RPMI7951 (cell line): ENCODE results near the gene PRR15L. TPM values are rescaled to one million over a fixed set of nuclear protein-coding genes. Genes with fewer than 3 reads are reported as not detected.
A peak's percentile ranks its signal among the peaks of the same experiment; 100 is the strongest.
"Not testable (repeated sequence)": the region's sequence is repeated elsewhere in the genome, so short reads cannot be mapped to it uniquely, and the experiment has no call there.

Experiments used
- DNase-seq: peaks from one replicate; pipeline ENCODE4 v3.0.0-alpha.2; 2012; ENCODE audit warnings: low read depth
- total RNA-seq: library from RNA; depleted of rRNA; stranded (reverse); fragments of >200 nt; shearing (Covaris generic); gene quantifications from 2 replicates; pipeline ENCODE4 v1.2.3, GENCODE V29; 2014

Gene PRR15L
- total RNA-seq, 1 experiment from 2014 or later: not detected

GRCh38 chr17:47935468-47935867 is 22.2 kb downstream of the PRR15L start:
- not testable (repeated sequence) for DNase-seq

- DNase-seq: peak; percentile 55
Observed at GRCh38 chr17:47934856-47935255, 22.8 kb downstream of the PRR15L start.

DNA sequence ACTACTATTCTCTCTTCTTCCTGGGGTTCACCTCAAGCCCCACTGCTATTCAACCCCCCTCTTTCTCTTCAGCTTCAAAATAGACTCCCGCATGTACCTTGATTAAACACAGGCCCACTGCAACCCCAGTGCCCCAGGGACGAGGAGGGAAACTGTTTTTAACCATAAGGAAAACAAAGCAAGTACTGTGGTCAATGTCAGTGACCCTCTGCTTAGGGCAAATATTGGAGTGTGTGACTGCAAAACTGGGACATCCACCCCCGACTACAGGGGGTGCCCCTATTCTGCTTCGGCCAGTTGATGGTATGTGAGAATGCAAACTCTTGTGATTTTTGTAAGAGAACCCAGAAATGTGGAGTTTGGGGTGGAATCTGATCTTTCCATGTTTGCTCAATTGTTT is 25.8 kb downstream of the PRR15L start:
- no peak for DNase-seq

- DNase-seq: no peak
Observed at GRCh38 chr17:47929218-47930000, 28.3 kb downstream of the PRR15L start.

GRCh38 chr17:47928415-47928814 is 29.3 kb downstream of the PRR15L start:
- no peak for DNase-seq

- DNase-seq: no peak
Observed at GRCh38 chr17:47927821-47928400, 29.8 kb downstream of the PRR15L start.

DNA sequence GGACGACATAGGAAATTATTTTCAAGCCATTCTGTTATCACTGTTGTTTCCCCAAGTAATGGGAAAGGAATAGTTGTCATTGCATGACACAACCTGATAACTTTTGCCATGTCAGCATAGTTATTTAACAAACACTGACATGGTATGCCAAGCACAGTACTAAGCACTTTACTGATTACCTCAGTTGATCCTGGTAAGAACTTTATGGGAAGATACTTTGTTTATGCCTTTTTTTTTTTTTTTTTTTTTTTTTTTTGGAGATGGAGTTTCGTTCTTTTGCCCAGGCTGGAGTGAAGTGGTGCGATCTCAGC is 32.0 kb downstream of the PRR15L start:
- DNase-seq: no peak

DNA sequence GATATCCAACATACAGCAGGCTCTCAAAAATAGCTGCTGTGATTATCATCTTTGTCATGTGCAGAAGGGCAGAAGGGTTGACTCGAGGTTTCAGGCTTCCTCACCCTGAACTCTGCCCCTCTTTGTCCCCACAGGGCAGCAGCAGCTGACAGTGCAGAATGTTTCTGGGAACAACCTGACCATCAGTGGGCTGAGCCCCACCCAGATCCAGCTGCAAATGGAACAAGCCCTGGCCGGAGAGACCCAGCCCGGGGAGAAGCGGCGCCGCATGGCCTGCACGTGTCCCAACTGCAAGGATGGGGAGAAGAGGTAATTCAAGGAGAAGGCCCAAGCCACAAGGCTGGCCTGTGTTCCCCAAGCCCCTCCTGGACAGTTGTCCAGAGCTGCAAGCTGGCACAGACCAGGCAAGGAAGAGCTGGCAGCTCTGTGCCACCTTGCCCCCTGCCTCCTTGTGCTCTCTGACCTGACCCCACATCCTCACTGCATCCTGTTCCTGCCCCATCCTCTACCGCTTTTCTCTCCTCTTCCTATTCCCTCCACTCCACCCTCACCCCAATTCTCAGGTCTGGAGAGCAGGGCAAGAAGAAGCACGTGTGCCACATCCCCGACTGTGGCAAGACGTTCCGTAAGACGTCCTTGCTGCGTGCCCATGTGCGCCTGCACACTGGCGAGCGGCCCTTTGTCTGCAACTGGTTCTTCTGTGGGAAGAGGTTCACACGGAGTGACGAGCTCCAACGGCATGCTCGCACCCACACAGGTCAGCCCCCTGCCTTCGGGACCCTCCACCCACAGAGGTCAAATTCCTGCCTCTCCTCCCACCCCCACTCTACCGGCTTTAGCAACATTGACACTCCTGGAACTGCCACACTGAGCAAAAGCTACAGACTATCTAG is 32.7 kb downstream of the PRR15L start:
- no peak for DNase-seq

DNA sequence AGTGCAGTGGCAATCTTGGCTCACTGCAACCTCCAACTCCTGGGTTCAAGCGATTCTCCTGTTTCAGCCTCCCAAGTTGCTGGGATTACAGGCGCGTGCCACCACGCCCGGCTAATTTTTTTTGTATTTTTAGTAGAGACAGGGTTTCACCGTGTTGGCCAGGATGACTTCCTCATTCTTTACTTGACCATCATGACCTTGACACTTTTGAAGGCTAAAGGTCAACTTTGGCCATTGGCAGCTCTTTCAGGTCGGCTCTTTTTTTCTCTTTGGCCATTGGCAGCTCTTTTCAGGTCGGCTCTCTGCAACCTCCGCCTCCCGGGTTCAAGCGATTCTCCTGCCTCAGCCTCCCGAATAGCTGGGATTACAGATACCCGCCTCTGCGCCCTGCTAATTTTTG is 37.8 kb downstream of the PRR15L start:
- not testable (repeated sequence) for DNase-seq

GRCh38 chr17:47918991-47919390 is 38.7 kb downstream of the PRR15L start:
- no peak for DNase-seq

- no peak for DNase-seq
Observed at GRCh38 chr17:47918006-47918405, 39.7 kb downstream of the PRR15L start.

DNA sequence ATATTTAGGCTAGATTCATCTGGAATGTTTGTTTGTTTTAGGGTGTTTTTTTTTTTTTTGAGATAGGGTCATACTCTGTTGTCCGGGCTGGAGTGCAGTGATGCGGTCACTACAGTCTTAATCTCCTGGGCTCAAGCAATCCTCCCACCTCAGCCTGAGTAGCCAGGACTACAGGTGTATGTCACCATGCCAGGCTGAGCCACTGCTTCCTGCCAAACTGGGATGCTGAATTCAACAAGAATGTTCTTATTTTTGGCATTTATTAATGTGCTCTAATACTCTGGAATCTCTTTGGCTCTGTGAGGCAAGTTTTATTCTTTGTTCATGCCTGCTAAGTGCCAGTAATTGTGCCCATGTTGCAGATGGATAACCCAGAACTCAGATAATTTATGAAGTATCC is 40.1 kb downstream of the PRR15L start:
- DNase-seq: no peak

- DNase-seq: no peak
Observed at GRCh38 chr17:47916489-47917208, 41.0 kb downstream of the PRR15L start.

DNA sequence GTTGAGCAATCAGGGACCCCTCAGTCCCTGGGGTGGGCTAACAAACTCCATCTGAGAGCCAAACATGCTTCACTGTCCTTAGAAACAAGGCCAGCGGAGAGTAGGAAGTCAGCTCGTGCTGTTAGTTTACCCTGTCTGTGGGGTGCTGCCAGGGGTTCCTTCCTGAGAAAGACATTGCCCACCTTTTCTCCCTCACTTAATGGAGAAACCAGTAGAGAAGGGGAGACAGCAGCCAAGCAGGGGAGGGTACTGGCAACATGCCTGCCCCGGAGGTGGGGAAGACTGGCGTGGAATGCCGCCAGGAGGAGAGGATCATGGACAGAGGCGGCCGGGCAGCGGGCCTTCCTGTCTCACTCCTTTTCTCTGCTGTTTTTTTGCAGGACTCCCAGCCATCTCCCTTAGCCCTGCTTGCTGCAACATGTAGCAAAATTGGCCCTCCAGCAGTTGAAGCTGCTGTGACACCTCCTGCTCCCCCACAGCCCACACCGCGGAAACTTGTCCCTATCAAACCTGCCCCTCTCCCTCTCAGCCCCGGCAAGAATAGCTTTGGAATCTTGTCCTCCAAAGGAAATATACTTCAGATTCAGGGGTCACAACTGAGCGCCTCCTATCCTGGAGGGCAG is 41.8 kb downstream of the PRR15L start:
- DNase-seq: no peak

DNA sequence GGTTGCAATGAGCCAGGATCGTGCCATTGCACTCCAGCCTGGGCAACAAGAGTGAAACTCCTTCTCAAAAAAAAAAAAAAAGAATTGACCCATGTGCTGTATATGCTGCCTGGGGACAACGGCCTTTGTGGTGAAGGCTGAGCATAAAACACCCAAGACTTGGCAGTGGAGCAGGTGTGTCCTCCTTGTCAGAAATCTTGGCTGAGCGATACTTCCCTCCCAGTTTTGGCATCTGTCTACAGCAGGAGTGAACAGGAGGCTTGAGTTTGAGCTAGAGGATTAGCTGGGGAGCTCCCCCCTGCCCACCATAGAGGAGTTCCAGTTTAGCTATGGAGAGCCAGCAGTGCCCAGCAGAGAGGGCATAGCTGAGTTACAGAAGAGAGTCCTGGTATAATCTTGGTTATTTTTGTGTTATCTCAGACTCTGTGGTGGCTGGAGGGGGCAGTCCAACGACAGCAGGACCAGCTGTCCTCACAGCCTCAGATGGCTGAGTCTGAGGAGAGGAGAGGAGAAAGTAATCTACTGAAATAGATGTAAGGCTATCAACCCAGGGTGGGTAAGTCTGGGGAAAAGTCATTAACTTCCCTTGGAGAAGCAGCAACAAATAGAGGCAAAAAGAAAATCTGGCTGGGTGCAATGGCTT is 43.3 kb downstream of the PRR15L start:
- DNase-seq: no peak

- DNase-seq: no peak
Observed at GRCh38 chr17:47913050-47913449, 44.6 kb downstream of the PRR15L start.

GRCh38 chr17:47907932-47908562 is 49.6 kb downstream of the PRR15L start:
- DNase-seq: no peak

GRCh38 chr17:47906443-47906842 is 51.2 kb downstream of the PRR15L start:
- no peak for DNase-seq

DNA sequence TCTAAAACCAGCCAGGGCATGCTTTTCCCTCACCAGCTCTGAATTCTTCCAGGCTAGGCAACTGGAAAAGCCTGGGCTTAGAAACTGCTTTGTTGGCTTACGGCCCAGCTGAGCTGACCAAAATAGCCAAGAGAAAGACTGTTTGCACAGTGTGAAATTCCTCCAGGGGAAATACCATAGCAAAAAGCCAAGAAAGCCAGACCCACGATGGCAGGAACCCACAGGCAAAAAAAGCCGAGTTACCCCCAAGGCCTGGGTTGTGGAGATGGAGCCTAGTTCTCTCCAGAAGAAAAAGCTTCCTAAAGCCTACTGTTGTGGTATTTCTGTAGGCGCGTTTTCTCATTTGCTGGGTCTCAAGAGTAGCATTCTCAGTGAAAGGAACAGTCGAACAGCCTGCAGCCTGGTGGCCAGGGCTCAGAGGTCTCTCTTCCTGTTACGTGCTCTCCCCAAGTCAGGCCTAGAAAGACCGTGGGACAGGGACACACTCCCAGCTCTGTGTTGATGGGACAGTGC is 52.4 kb downstream of the PRR15L start:
- DNase-seq: peak; percentile 80

DNA sequence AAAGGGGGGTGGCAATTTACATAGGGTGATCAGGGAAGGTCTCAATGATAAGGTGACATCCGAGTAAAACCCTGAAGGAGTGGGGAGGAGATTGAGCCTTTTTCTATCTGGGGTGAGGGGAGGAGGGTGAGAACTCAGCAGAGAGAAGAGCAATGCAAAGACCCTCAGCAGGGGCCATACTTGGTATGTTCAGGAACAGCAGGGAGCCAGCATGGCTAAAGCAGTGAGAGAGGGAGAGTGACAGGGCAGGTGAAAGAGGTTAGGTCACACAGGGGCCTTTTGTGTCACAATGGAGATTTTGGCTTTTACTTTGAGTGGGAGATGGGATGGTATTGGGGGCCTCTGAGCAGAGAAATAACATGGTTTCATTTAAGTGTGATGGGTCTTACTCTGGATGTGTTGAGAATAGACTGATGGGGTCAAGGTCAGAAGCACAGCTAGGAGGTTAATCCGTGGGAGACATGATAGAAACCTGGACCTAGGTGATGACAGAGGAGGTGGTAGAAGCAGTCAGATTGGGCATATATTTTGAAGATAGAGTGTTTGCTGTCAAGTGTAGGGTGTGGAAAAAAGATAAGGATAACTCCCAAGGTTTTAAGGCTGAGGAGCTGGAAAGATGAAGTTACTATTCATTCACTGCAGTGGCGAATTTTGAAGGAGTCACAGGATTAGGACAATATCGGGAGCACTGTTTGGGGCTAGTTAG is 55.5 kb downstream of the PRR15L start:
- DNase-seq: no peak
